H9 (cell line): ENCODE data around the gene SUN1. TPM values are rescaled to one million over a fixed set of nuclear protein-coding genes. Genes with fewer than 3 reads are reported as not detected.

ENCODE experiments used
- DNase-seq: peaks from one replicate; pipeline ENCODE4 v3.0.0-alpha.2; 2017
- H2AFZ ChIP-seq: one replicate; pipeline ENCODE4 v1.6.1; 2013; ENCODE audit warnings: mild to moderate bottlenecking, low read length, control low read depth, moderate library complexity
- H2AK5ac ChIP-seq: 2 replicates; pipeline ENCODE4 v1.6.1; 2013; ENCODE audit warnings: low read length, control low read depth, mixed read lengths; ENCODE audit not compliant: insufficient read length
- H2BK120ac ChIP-seq: one replicate; pipeline ENCODE4 v1.6.1; 2013; ENCODE audit warnings: low read depth, mild to moderate bottlenecking, low read length, control low read depth, inconsistent platforms; ENCODE audit not compliant: poor library complexity, severe bottlenecking
- H2BK12ac ChIP-seq: 2 replicates; pipeline ENCODE4 v1.6.1; 2013; ENCODE audit warnings: low read length, control low read depth, mixed read lengths, low read depth; ENCODE audit not compliant: insufficient read length
- H2BK15ac ChIP-seq: 2 replicates; pipeline ENCODE4 v1.6.1; 2013; ENCODE audit warnings: low read depth, low read length, control low read depth
- H2BK20ac ChIP-seq: one replicate; pipeline ENCODE4 v1.6.1; 2013; ENCODE audit warnings: low read depth, mild to moderate bottlenecking, low read length, control low read depth, inconsistent platforms; ENCODE audit not compliant: poor library complexity, severe bottlenecking
- H2BK5ac ChIP-seq: 2 replicates; pipeline ENCODE4 v1.6.1; 2013; ENCODE audit warnings: low read length, control low read depth, mixed read lengths; ENCODE audit not compliant: insufficient read length
- H3K14ac ChIP-seq: 2 replicates; pipeline ENCODE4 v1.6.1; 2013; ENCODE audit warnings: low read length, control low read depth; ENCODE audit not compliant: insufficient read depth
- H3K18ac ChIP-seq: 2 replicates; pipeline ENCODE4 v1.6.1; 2013; ENCODE audit warnings: low read depth, mild to moderate bottlenecking, mixed read lengths, low read length, control low read depth; ENCODE audit not compliant: insufficient read length
- H3K23ac ChIP-seq: 2 replicates; pipeline ENCODE4 v1.6.1; 2013; ENCODE audit warnings: low read length, control low read depth, mixed read lengths, low read depth; ENCODE audit not compliant: insufficient read length
- H3K23me2 ChIP-seq: 2 replicates; pipeline ENCODE4 v1.6.1; 2013; ENCODE audit warnings: low read depth, mild to moderate bottlenecking, mixed read lengths, low read length, control low read depth; ENCODE audit not compliant: insufficient read length, poor library complexity, severe bottlenecking
- H3K27ac ChIP-seq: 2 replicates; pipeline ENCODE4 v1.5.1; 2013; ENCODE audit warnings: low read length, control low read depth, mixed read lengths, low read depth; ENCODE audit not compliant: insufficient read length
- H3K27me3 ChIP-seq: 2 replicates; pipeline ENCODE4 v1.6.1; 2013; ENCODE audit warnings: low read length, control low read depth, inconsistent platforms; ENCODE audit not compliant: insufficient read depth
- H3K4ac ChIP-seq: 2 replicates; pipeline ENCODE4 v1.6.1; 2013; ENCODE audit warnings: low read depth, mild to moderate bottlenecking, control low read depth, inconsistent platforms, low read length, moderate library complexity
- H3K4me1 ChIP-seq: 2 replicates; pipeline ENCODE4 v1.6.1; 2013; ENCODE audit warnings: low read length, control low read depth, inconsistent platforms; ENCODE audit not compliant: insufficient read depth
- H3K4me2 ChIP-seq: 2 replicates; pipeline ENCODE4 v1.6.1; 2013; ENCODE audit warnings: low read length, control low read depth, mixed read lengths; ENCODE audit not compliant: insufficient read length, insufficient read depth
- H3K56ac ChIP-seq: 2 replicates; pipeline ENCODE4 v1.6.1; 2013; ENCODE audit warnings: low read depth, mild to moderate bottlenecking, mixed read lengths, low read length, control low read depth; ENCODE audit not compliant: insufficient read length
- H3K79me1 ChIP-seq: 2 replicates; pipeline ENCODE4 v1.6.1; 2013; ENCODE audit warnings: low read depth, mild to moderate bottlenecking, moderate library complexity, low read length, control low read depth, inconsistent platforms; ENCODE audit not compliant: insufficient read depth, poor library complexity, severe bottlenecking
- H3K79me2 ChIP-seq: 2 replicates; pipeline ENCODE4 v1.6.1; 2013; ENCODE audit warnings: low read length, control low read depth, inconsistent platforms; ENCODE audit not compliant: insufficient read depth
- H3K9ac ChIP-seq: 2 replicates; pipeline ENCODE4 v1.6.1; 2013; ENCODE audit warnings: low read length, control low read depth, mixed read lengths; ENCODE audit not compliant: insufficient read length; ENCODE audit errors: extremely low read depth
- H3K9me3 ChIP-seq: one replicate; pipeline ENCODE4 v1.6.1; 2013; ENCODE audit warnings: low read depth, low read length, inconsistent platforms; ENCODE audit not compliant: control insufficient read depth
- H3T11ph ChIP-seq: one replicate; pipeline ENCODE4 v1.6.1; 2013; ENCODE audit warnings: mild to moderate bottlenecking, low read length, control low read depth, inconsistent platforms
- H4K20me1 ChIP-seq: one replicate; pipeline ENCODE4 v1.6.1; 2013; ENCODE audit not compliant: control insufficient read depth, insufficient read length, insufficient read depth
- H4K5ac ChIP-seq: 2 replicates; pipeline ENCODE4 v1.6.1; 2013; ENCODE audit warnings: low read depth, mild to moderate bottlenecking, mixed read lengths, low read length, control low read depth; ENCODE audit not compliant: insufficient read length
- H4K8ac ChIP-seq: replicated peaks from 2 replicates; pipeline ENCODE4 v1.6.1; 2013; ENCODE audit warnings: low read length, control low read depth, mixed read lengths, low read depth; ENCODE audit not compliant: insufficient read length
- H4K91ac ChIP-seq: 2 replicates; pipeline ENCODE4 v1.6.1; 2013; ENCODE audit warnings: low read depth, mild to moderate bottlenecking, moderate library complexity, mixed read lengths, low read length, control low read depth; ENCODE audit not compliant: insufficient read length
- H3K27ac Mint-ChIP-seq, 3 experiments: 2 replicates in 2 of 3; 3 replicates in 1 of 3; pipeline ENCODE4 v1.8.0; 2020 to 2021; ENCODE audit warnings: mixed read lengths in 3 of 3, mild to moderate bottlenecking in 1 of 3, moderate library complexity in 1 of 3
- H3K27me3 Mint-ChIP-seq: 2 replicates; pipeline ENCODE4 v1.8.0; 2021; ENCODE audit warnings: low read depth, mild to moderate bottlenecking, moderate library complexity, mixed read lengths
- H3K36me3 Mint-ChIP-seq, 3 experiments: 2 replicates in 2 of 3; 3 replicates in 1 of 3; pipeline ENCODE4 v1.8.0; 2020 to 2021; ENCODE audit warnings: low read depth in 3 of 3, mixed read lengths in 3 of 3; ENCODE audit not compliant: insufficient read depth in 1 of 3
- H3K4me1 Mint-ChIP-seq, 2 experiments: 2 replicates each; pipeline ENCODE4 v1.8.0; 2020; ENCODE audit warnings: mixed read lengths in 2 of 2
- H3K4me3 Mint-ChIP-seq, 2 experiments: 2 replicates in 1 of 2; 3 replicates in 1 of 2; pipeline ENCODE4 v1.8.0; 2020 to 2021; ENCODE audit warnings: mild to moderate bottlenecking in 2 of 2, mixed read lengths in 2 of 2, moderate library complexity in 1 of 2
- H3K9me3 Mint-ChIP-seq, 2 experiments: 2 replicates in 1 of 2; 3 replicates in 1 of 2; pipeline ENCODE4 v1.8.0; 2020; ENCODE audit warnings: mild to moderate bottlenecking in 2 of 2, mixed read lengths in 2 of 2, moderate library complexity in 1 of 2
- WGBS: extraction: QIAGEN DNeasy Blood & Tissue Kit; methylation state at CpG from one replicate; pipeline ENCODE4 v1.1.7; 2013; ENCODE audit warnings: missing lambda C conversion rate, low lambda C conversion rate, mixed read lengths; ENCODE audit not compliant: insufficient read length; ENCODE audit errors: extremely low coverage; 5-methylcytosine and 5-hydroxymethylcytosine counted together
- total RNA-seq: library from RNA; stranded (reverse); gene quantifications from 2 replicates; pipeline ENCODE4 v1.2.1, GENCODE V29; 2021
- TF ChIP-seq, protein P1 (sequence below): fragments of 200-600 bp; sonication (generic); conservative IDR thresholded peaks from 3 replicates; pipeline ENCODE4 v1.8.0; 2021; ENCODE audit warnings: antibody characterized with exemption, mild to moderate bottlenecking

The SUN1 gene
- total RNA-seq, 1 experiment from 2014 or later = 118 TPM

- Histone ChIP-seq H2BK15ac (no peak overlapping the region), H3K14ac (no peak overlapping the region), H3K18ac (no peak overlapping the region), H3K79me2 (no peaks in the 10 kb centered on the region), H2BK12ac (no peak overlapping the region), H4K8ac (no peak overlapping the region), H3K79me1 (no peaks in the 10 kb centered on the region), H4K20me1 (no peaks in the 10 kb centered on the region), H2AK5ac (no peak overlapping the region), H4K91ac (no peak overlapping the region), H3K23me2 (no peaks in the 10 kb centered on the region), H2BK20ac (no peak overlapping the region), H4K5ac (no peak overlapping the region), H3K4ac (no peak overlapping the region), H3T11ph (no peak overlapping the region), H3K23ac (no peak overlapping the region), H3K56ac (no peak overlapping the region), H2BK5ac (no peak overlapping the region), H3K4me1 (no peaks in the 10 kb centered on the region), H3K4me2 (no peak overlapping the region), H2BK120ac (no peak overlapping the region), H3K9me3 (no peaks in the 10 kb centered on the region), H3K27me3 (no peaks in the 10 kb centered on the region), H2AFZ (no peak overlapping the region), H3K27ac (no peak overlapping the region), H3K9ac (no peak overlapping the region)
- Mint-ChIP-seq H3K4me1 (no peaks in the 10 kb centered on the region), H3K27ac (no peak overlapping the region), H3K27me3 (no peaks in the 10 kb centered on the region), H3K4me3 (no peak overlapping the region), H3K9me3 (no peaks in the 10 kb centered on the region), H3K36me3 (peaks cover 62 to 90% (median 87%) of the 10 kb centered on the region in 3 experiments)
- no CpG with 5 or more reads among the region's 6 CpGs for WGBS
- TF ChIP-seq, protein P1, sequence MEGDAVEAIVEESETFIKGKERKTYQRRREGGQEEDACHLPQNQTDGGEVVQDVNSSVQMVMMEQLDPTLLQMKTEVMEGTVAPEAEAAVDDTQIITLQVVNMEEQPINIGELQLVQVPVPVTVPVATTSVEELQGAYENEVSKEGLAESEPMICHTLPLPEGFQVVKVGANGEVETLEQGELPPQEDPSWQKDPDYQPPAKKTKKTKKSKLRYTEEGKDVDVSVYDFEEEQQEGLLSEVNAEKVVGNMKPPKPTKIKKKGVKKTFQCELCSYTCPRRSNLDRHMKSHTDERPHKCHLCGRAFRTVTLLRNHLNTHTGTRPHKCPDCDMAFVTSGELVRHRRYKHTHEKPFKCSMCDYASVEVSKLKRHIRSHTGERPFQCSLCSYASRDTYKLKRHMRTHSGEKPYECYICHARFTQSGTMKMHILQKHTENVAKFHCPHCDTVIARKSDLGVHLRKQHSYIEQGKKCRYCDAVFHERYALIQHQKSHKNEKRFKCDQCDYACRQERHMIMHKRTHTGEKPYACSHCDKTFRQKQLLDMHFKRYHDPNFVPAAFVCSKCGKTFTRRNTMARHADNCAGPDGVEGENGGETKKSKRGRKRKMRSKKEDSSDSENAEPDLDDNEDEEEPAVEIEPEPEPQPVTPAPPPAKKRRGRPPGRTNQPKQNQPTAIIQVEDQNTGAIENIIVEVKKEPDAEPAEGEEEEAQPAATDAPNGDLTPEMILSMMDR = no peak
- DNase-seq = no peak
These were observed 29.9 kb downstream of the SUN1 start for GRCh38 chr7:862157-862556.
